Measurements from ENCODE around the gene CHN2.

CHN2 gene

DNA sequence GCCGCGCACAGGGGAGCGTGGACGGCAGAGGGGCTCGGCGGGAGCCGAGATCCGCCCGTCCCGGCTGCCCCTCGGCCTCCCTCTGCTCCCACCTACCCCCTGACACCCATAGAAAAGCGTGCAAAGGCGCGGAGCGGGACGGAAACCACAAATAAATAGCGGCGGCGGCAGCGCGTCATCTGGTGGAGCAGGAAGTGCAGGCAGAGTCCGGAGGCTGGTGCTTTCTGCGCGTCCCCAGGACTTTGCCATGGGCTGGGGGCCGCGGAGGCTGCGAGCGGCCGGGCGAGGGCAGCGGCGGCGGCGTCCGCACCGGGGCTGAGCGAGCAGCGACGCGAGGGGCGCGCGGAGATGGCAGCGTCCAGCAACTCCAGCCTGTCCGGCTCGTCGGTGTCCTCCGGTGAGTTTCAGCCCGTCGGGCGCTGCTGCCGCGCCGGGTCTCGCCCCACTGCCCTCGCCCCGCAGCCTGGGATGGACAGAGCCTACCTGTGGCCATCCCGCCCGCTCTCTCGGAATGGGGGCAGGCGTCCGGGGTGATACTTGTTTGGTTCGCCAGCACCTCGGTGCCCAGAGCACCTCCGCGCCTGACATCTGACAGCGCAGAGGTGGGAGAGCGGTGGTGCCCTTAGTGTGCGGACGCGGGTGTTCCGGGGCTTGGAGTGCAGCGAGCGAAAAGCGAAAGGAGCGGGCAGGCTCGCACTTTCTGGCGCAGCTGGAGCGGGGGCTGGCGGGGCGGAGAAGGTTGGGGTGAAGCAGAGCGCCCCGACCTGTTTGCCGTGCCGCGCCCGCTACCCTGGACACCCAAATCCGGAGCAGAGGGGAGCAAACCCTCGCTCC, at the start of gene CHN2:
CHN2 (plus strand) TSS at position 182 of the 834 bp plus-strand sequence.
- FAIRE-seq = no peak

GRCh38 chr7:29145553-29146056, 49.0 kb upstream of the CHN2 start:
- no peak for FAIRE-seq

DNA sequence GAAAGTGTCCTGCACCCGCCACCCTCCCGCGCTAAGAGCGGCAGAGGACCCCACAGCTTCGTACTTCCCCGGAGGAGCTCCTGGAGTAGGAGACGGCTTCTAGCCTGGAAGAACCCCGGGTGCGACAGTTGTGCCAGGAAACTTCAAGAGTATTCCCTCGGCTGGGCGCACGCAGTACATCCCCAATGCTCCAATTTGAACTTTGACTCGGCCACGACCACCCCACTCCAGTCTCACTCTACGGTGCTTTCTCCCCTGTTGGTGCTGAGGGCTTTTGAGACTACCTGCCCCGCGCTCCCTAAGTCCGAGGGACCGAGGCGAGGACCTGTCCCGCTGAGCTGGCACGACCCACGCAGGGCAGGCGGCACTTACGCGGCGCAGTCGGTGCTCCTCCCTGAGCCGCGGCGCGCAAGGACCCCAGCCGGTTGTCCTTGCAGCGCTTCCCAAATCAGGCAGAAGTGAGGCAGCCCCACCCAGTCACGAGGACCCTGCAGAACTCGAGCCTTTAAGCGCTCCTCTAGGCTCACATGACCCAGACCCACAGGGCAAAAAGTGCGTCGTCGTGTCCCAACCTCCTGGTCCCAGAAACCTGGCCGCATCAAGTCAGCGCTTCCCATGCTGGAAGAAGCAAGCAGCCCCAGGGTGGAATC, 48.4 kb upstream of the CHN2 start, which contains the start of gene CPVL:
CPVL (minus strand) TSS at position 481 of the 650 bp plus-strand sequence. CDS start 25,476 bp downstream, outside the sequence.
- FAIRE-seq = no peak

GRCh38 chr7:29146888-29147609, 47.5 kb upstream of the CHN2 start:
- no peak for FAIRE-seq

- FAIRE-seq = no peak
Measured at GRCh38 chr7:29147821-29148220, 46.8 kb upstream of the CHN2 start.

- FAIRE-seq = no peak
Measured at GRCh38 chr7:29149036-29149435, 45.5 kb upstream of the CHN2 start.

- FAIRE-seq = no peak
Measured at GRCh38 chr7:29150856-29151255, 43.7 kb upstream of the CHN2 start.

- FAIRE-seq = no peak
Measured at GRCh38 chr7:29154076-29154475, 40.5 kb upstream of the CHN2 start.

- no peak for FAIRE-seq
Measured at GRCh38 chr7:29156907-29157452, 37.6 kb upstream of the CHN2 start.

DNA sequence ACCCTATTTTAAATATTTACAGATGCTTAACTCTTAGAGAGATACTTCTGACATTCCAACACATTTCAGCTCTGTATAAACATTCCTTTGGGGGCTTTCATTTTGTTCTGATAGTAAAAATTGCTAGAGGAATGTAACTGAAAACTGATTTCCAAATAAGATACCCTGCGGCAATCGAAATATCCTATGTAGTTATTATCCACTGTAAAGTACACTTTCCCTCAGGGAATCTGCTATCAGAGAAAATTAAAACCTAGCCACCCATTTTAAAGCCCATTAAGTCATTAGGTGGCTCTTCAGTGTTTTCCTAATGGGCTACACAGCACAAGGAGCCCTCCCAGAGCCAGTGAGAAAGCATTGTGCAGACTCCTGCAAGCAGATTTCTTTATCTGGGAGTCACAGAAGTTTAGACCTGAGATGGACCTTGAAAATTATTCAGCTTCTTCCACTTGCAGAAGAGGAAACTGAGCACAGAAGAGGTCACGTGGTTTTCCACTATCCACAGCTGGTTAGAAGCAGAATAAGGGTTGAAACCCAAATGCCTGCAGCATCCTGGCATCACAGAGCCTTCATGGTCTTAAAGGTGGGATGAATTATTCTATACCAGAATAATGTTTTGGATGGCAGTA, 35.7 kb upstream of the CHN2 start:
- FAIRE-seq = no peak

- no peak for FAIRE-seq
Measured at GRCh38 chr7:29160080-29160479, 34.5 kb upstream of the CHN2 start.

DNA sequence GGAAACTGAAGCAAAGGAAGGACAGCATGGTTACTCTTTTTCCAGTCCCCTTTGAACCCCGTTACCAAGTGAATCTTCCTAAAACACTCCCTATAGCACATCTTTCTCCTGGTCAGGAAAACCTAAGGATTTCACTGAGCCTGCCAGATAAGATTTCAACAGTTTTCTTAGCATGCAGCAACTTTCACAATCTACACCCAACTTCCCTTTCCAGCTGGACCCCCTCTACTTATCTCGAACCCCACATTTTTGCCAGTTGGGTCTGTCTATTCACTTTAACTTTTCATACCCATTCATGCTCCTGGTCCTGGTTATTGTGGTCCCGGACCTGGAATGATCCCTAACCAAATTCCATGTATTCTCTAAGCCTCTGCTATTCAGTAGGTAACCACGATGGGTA, 33.3 kb upstream of the CHN2 start:
- no peak for FAIRE-seq

DNA sequence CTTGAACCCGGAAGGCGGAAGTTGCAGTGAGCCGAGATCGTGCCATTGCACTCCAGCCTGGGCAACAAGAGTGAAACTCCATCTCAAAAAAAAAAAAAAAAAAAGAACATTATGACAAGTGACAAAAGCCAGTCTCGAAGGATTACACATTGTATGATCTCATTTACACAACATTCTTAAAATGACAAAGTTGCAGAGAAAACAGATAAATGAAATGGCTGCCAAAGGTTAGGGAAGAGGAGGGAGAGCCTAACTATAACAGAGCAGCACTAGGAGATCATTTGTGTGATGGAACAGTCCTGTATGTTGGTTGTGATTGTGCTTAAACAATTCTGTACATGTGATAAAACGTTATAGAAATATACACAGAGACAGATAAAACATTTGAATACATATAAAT, 32.0 kb upstream of the CHN2 start:
- no peak for FAIRE-seq

- no peak for FAIRE-seq
Measured at GRCh38 chr7:29163854-29164253, 30.7 kb upstream of the CHN2 start.

GRCh38 chr7:29167721-29168120, 26.9 kb upstream of the CHN2 start:
- no peak for FAIRE-seq

DNA sequence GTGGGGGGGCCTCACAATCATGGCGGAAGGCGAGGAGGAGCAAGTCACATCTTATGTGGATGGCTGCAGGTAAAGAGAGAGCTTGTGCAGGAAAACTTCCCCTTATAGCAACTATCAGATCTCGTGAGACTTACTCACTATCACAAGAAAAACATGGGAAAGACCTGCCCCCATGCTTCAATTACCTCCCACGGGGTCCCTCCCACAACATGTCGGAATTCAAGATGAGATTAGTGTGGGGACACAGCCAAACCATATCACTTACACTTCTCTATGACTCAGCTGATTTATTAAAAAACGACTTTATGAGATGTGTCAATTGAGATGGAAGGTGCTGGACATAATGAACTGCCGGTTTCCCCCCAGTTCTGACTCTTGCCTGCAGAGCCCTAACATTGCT, 23.8 kb upstream of the CHN2 start:
- no peak for FAIRE-seq

GRCh38 chr7:29173458-29173857, 21.1 kb upstream of the CHN2 start:
- no peak for FAIRE-seq

DNA sequence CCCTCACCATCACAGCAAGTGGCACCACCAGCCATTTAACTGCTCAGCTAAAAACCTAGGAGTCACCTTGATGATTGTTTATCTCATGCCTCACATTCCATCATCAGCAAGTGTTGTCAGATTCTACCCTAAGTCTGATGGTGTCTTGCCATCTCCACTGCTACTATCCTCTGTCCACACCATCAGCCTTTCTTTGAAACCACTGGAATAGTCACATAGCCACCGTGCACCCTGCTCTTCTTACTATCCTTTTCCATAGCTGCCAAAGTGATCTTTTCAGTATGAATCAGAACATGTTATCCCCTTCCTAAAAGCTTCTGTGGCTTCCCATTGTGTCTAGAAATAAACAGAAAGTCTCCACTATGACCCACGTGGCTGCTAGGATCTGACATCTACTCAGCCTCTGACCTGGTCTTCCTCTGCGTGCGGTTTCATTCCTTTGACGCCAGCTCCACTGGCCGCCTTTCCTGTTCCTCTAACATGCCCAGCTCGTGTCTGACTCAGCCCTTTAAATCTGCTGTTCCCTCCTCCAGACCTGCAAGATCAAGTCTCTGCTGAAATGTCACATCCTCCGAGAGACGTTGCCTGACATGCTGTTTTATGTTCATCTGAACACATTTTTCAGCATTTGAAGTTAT, 16.5 kb upstream of the CHN2 start:
- FAIRE-seq = no peak

DNA sequence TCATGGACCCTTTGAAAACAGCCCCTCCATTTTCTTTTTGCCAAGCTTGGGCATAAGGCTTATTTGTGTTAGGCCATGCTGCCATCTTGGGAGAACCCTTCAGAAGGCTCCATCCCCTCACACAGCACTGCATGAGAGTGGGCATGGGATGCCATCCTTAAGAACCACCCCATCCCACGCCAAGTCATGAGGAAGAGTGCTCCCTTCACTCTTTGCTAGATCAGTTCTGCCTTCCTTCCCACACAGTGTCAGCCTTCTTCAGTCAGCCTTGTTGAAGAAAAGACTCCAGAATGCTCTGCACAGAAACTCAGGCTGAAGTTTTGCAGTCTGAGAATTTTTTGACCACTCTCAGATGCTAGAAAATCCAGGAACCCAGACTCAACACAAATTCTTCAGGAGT, 15.5 kb upstream of the CHN2 start:
- FAIRE-seq = no peak

GRCh38 chr7:29184599-29184998, 10.0 kb upstream of the CHN2 start:
- no peak for FAIRE-seq

- no peak for FAIRE-seq
Measured at GRCh38 chr7:29185613-29186012, 9.0 kb upstream of the CHN2 start.

GRCh38 chr7:29189743-29190201, 4.8 kb upstream of the CHN2 start:
- FAIRE-seq = no peak
